LHCN-M2 (cell line): ENCODE data around the gene VILL. TPM values are rescaled to one million over a fixed set of nuclear protein-coding genes. Genes with fewer than 3 reads are reported as not detected.

Source experiments
- DNase-seq: peaks from one replicate; pipeline ENCODE4 v3.0.0-alpha.2; 2012; ENCODE audit warnings: low read depth
- polyA plus RNA-seq: library from polyadenylated mRNA; unstranded; fragments of >200 nt; gene quantifications from one replicate; pipeline ENCODE4 v1.2.1, GENCODE V29; 2012; ENCODE audit warnings: missing spikeins
- total RNA-seq: library from RNA; depleted of rRNA; stranded (reverse); fragments of >200 nt; gene quantifications from 2 replicates; pipeline ENCODE4 v1.2.3, GENCODE V29; 2014; rRNA removed

VILL gene
- total RNA-seq: 8.4 and 8.8 TPM in 2 replicates
- polyA plus RNA-seq: 3.0 TPM

- no peak for DNase-seq
Measured at GRCh38 chr3:37990527-37990926, at the start of gene VILL. Gene VILL, plus strand, starts transcription at chr3:37990786. Its CDS starts 2,887 bp downstream, at chr3:37993673.

GRCh38 chr3:37941608-37942508 lies 48.7 kb upstream of the VILL start:
- no peak for DNase-seq

- no peak for DNase-seq
Measured at GRCh38 chr3:37942646-37943045, 47.9 kb upstream of the VILL start.

- DNase-seq: no peak
Measured at GRCh38 chr3:37943126-37943525, 47.5 kb upstream of the VILL start.

GRCh38 chr3:37943631-37944314 lies 46.8 kb upstream of the VILL start:
- DNase-seq: no peak

GRCh38 chr3:37944391-37944842 lies 46.2 kb upstream of the VILL start:
- DNase-seq: no peak

- no peak for DNase-seq
Measured at GRCh38 chr3:37945156-37945806, 45.3 kb upstream of the VILL start.

GRCh38 chr3:37945807-37946530 lies 44.6 kb upstream of the VILL start:
- DNase-seq: no peak

GRCh38 chr3:37946531-37946889 lies 44.1 kb upstream of the VILL start:
- no peak for DNase-seq

GRCh38 chr3:37949866-37950265 lies 40.7 kb upstream of the VILL start:
- DNase-seq: no peak

GRCh38 chr3:37952564-37952963 lies 38.0 kb upstream of the VILL start:
- DNase-seq: no peak

GRCh38 chr3:37953226-37953625 lies 37.4 kb upstream of the VILL start:
- DNase-seq: no peak

GRCh38 chr3:37953707-37954394 lies 36.7 kb upstream of the VILL start:
- DNase-seq: no peak

- no peak for DNase-seq
Measured at GRCh38 chr3:37954881-37955280, 35.7 kb upstream of the VILL start.

- DNase-seq: no peak
Measured at GRCh38 chr3:37955918-37956707, 34.5 kb upstream of the VILL start.

GRCh38 chr3:37956723-37957538 lies 33.7 kb upstream of the VILL start:
- DNase-seq: no peak

GRCh38 chr3:37957539-37957936 lies 33.0 kb upstream of the VILL start:
- no peak for DNase-seq

GRCh38 chr3:37961622-37962431 lies 28.8 kb upstream of the VILL start:
- no peak for DNase-seq
